HepG2 (cell line): Measurements from ENCODE around the gene FUT3.

Experiments
- BHLHE40 ChIP-seq: IDR thresholded peaks from 2 replicates; pipeline ENCODE4 v1.6.1; 2011; ENCODE audit warnings: low read length, improper control_type of control experiment
- CTCF ChIP-seq: sonication (generic); formaldehyde crosslinking; IDR thresholded peaks from 2 replicates; pipeline ENCODE4 v1.5.0; 2020; ENCODE audit warnings: mild to moderate bottlenecking, missing genetic modification reagents, moderate library complexity
- FOSL1 ChIP-seq: sonication (generic); formaldehyde crosslinking; IDR thresholded peaks from 2 replicates; pipeline ENCODE4 v1.9.0; 2021; ENCODE audit warnings: missing genetic modification reagents, borderline replicate concordance
- GLMP ChIP-seq: sonication (generic); formaldehyde crosslinking; IDR thresholded peaks from 2 replicates; pipeline ENCODE4 v1.9.0; 2021; ENCODE audit warnings: missing genetic modification reagents, mild to moderate bottlenecking, borderline replicate concordance
- JUND ChIP-seq: sonication (generic); formaldehyde crosslinking; IDR thresholded peaks from 2 replicates; pipeline ENCODE4 v1.8.0; 2022; ENCODE audit warnings: mild to moderate bottlenecking, missing genetic modification reagents
- PHF8 ChIP-seq: sonication (generic); formaldehyde crosslinking; IDR thresholded peaks from 2 replicates; pipeline ENCODE4 v1.5.0; 2020; ENCODE audit warnings: missing genetic modification reagents
- RARG ChIP-seq: sonication (generic); formaldehyde crosslinking; IDR thresholded peaks from 2 replicates; pipeline ENCODE4 v1.4.0; 2020; ENCODE audit warnings: low read depth, mild to moderate bottlenecking, missing genetic modification reagents
- THAP7 ChIP-seq: sonication (generic); formaldehyde crosslinking; IDR thresholded peaks from 2 replicates; pipeline ENCODE4 v1.8.1; 2023; ENCODE audit warnings: mild to moderate bottlenecking, missing genetic modification reagents
- YY1 ChIP-seq: IDR thresholded peaks from 2 replicates; pipeline ENCODE4 v1.6.1; 2011; ENCODE audit warnings: low read length, low read depth, moderate library complexity, mild to moderate bottlenecking; ENCODE audit not compliant: insufficient read depth, insufficient replicate concordance
- ZBTB44 ChIP-seq: sonication (generic); formaldehyde crosslinking; IDR thresholded peaks from 2 replicates; pipeline ENCODE4 v1.4.0; 2020; ENCODE audit warnings: missing genetic modification reagents
- ZNF670 ChIP-seq: sonication (generic); formaldehyde crosslinking; IDR thresholded peaks from 2 replicates; pipeline ENCODE4 v1.8.0; 2022; ENCODE audit warnings: mild to moderate bottlenecking, missing genetic modification reagents, borderline replicate concordance

- TF ChIP-seq RARG (CRISPR knock-in tag) (no peak), GLMP (no peak), BHLHE40 (no peak), FOSL1 (CRISPR knock-in tag) (no peak), JUND (CRISPR knock-in tag) (no peak), THAP7 (no peak), ZBTB44 (no peak), PHF8 (CRISPR knock-in tag) (no peak), YY1 (no peak), CTCF (CRISPR knock-in tag) (no peak), ZNF670 (no peak)
Measured at GRCh38 chr19:5881543-5882299, 30.5 kb upstream of the FUT3 start.
